A549 (cell line): ENCODE measurements around the gene DDIT3. TPM values are rescaled to one million over a fixed set of nuclear protein-coding genes. Genes with fewer than 3 reads are reported as not detected.

Experiments
- ATAC-seq, 2 experiments: fragments of 200-7000 bp in 1 of 2; fragments of >200 bp in 1 of 2; cut with Nextera tagmentation in 1 of 2; cut with Tn5 transposase in 1 of 2; 3 replicates each; pipeline versions ENCODE4 v1.8.0 to v1.9.1; 2018 to 2020; ENCODE audit warnings: mild to moderate bottlenecking in 1 of 2, moderate library complexity in 1 of 2
- CTCF ChIA-PET: fragments of 300-600 bp; sonication (Branson Sonifier 250); formaldehyde crosslinking; extraction: SDS; loops from one replicate; lab custom pipeline; 2021; ENCODE audit warnings: antibody characterized with exemption, inconsistent platforms; lab: Yijun Ruan, JAX
- POLR2A ChIA-PET: fragments of 350-600 bp; formaldehyde crosslinking; extraction: SDS; loops from one replicate; lab custom pipeline; 2021; ENCODE audit warnings: antibody characterized with exemption, inconsistent platforms; lab: Yijun Ruan, JAX
- DNase-seq, 2 experiments: peaks; one replicate each; pipeline versions ENCODE4 v3.0.0 to v3.0.0-alpha.2; 2011 to 2016; ENCODE audit warnings: low read depth in 1 of 2, low spot score in 1 of 2
- FAIRE-seq: peaks from 2 replicates; lab custom pipeline; 2011; peaks lifted over from hg19 to GRCh38; lab: Jason Lieb, UNC
- H3K27ac ChIP-seq, 2 experiments: fragments of >200 bp; sonication (Bioruptor Twin); formaldehyde crosslinking; 3 replicates each; pipeline ENCODE4 v1.5.1; 2016 to 2017
- H3K4me1 ChIP-seq: fragments of >200 bp; sonication (Bioruptor Twin); formaldehyde crosslinking; 3 replicates; pipeline ENCODE4 v1.6.1; 2016
- H3K4me2 ChIP-seq: fragments of >200 bp; sonication (Bioruptor Twin); formaldehyde crosslinking; 3 replicates; pipeline ENCODE4 v1.6.1; 2016
- H3K4me3 ChIP-seq: fragments of >200 bp; sonication (Bioruptor Twin); formaldehyde crosslinking; 3 replicates; pipeline ENCODE4 v1.5.1; 2016
- H3K9me3 ChIP-seq: fragments of >200 bp; sonication (Bioruptor Twin); formaldehyde crosslinking; 3 replicates; pipeline ENCODE4 v1.6.1; 2016
- BHLHE40 ChIP-seq: IDR thresholded peaks from 2 replicates; pipeline ENCODE4 v1.6.1; 2012; ENCODE audit warnings: low read depth, low read length, inconsistent platforms
- CHD2 ChIP-seq: fragments of 150-350 bp; IDR thresholded peaks from 2 replicates; pipeline ENCODE4 v1.6.1; 2014; ENCODE audit warnings: low read length; ENCODE audit not compliant: partially characterized antibody
- ESRRA ChIP-seq: fragments of 150-350 bp; IDR thresholded peaks from 2 replicates; pipeline ENCODE4 v1.6.1; 2014; ENCODE audit warnings: mild to moderate bottlenecking, low read length, borderline replicate concordance
- FOSB ChIP-seq: fragments of 250-450 bp; sonication (Bioruptor Pico); IDR thresholded peaks from 2 replicates; pipeline ENCODE4 v1.5.0; 2020; ENCODE audit warnings: mild to moderate bottlenecking, moderate library complexity
- HEYL ChIP-seq: fragments of 250-450 bp; sonication (Bioruptor Pico); IDR thresholded peaks from 2 replicates; pipeline ENCODE4 v1.8.0; 2021; ENCODE audit warnings: mild to moderate bottlenecking, moderate library complexity
- JUN ChIP-seq, 2 experiments: fragments of >200 bp; sonication (Bioruptor Twin); formaldehyde crosslinking; IDR thresholded peaks; 2 replicates in 1 of 2; 3 replicates in 1 of 2; pipeline ENCODE4 v1.6.1; 2016 to 2017
- MYC ChIP-seq: IDR thresholded peaks from 2 replicates; pipeline ENCODE4 v1.6.1; 2012; ENCODE audit warnings: mild to moderate bottlenecking, inconsistent platforms, low read length, improper control_type of control experiment, borderline replicate concordance
- NFE2L2 ChIP-seq: fragments of 150-350 bp; conservative IDR thresholded peaks from 2 replicates; pipeline ENCODE4 v1.6.1; 2014; ENCODE audit warnings: low read length
- NPAS2 ChIP-seq: fragments of 250-450 bp; sonication (Bioruptor Pico); IDR thresholded peaks from 2 replicates; pipeline ENCODE4 v1.8.0; 2022; ENCODE audit warnings: mild to moderate bottlenecking, moderate library complexity, borderline replicate concordance
- TFCP2L1 ChIP-seq: fragments of 250-450 bp; sonication (Bioruptor Pico); IDR thresholded peaks from 2 replicates; pipeline ENCODE4 v1.5.0; 2021; ENCODE audit warnings: mild to moderate bottlenecking
- TP53 ChIP-seq: fragments of 250-450 bp; sonication (Bioruptor Pico); IDR thresholded peaks from 2 replicates; pipeline ENCODE4 v1.5.0; 2021; ENCODE audit warnings: mild to moderate bottlenecking, moderate library complexity
- ZFP36 ChIP-seq: fragments of 450-650 bp; IDR thresholded peaks from 2 replicates; pipeline ENCODE4 v1.6.1; 2014; ENCODE audit warnings: borderline replicate concordance; ENCODE audit not compliant: partially characterized antibody
- WGBS: methylation state at CpG from one replicate; pipeline ENCODE4 v1.1.6; 2017; ENCODE audit errors: missing lambda C conversion rate; 5-methylcytosine and 5-hydroxymethylcytosine counted together
- polyA plus RNA-seq, 4 experiments: library from polyadenylated mRNA; depleted of rRNA in 3 of 4; stranded (reverse); fragments of >200 nt; fragmentation: RNase III in 1 of 4; extraction: RNeasy Plus Mini Kit Qiagen cat#74134 plus additional on column Dnase treatment in 1 of 4; gene quantifications; 2 replicates in 3 of 4; 3 replicates in 1 of 4; pipeline ENCODE4 v1.2.3, GENCODE V29; 2011 to 2017
- TF ChIP-seq, protein P1 (sequence below): fragments of 450-650 bp; IDR thresholded peaks from 2 replicates; pipeline ENCODE4 v1.6.1; 2014; ENCODE audit warnings: antibody characterized with exemption
- TF ChIP-seq, protein P2 (sequence below): fragments of >200 bp; sonication (Bioruptor Twin); formaldehyde crosslinking; IDR thresholded peaks from 3 replicates; pipeline ENCODE4 v1.5.1; 2016
- TF ChIP-seq, protein P3 (sequence below): fragments of 250-450 bp; sonication (Bioruptor Pico); IDR thresholded peaks from 2 replicates; pipeline ENCODE4 v1.5.0; 2021; ENCODE audit warnings: mild to moderate bottlenecking, moderate library complexity, borderline replicate concordance
- TF ChIP-seq, protein P4 (sequence below): fragments of >200 bp; sonication (Bioruptor Twin); formaldehyde crosslinking; IDR thresholded peaks from 2 replicates; pipeline ENCODE4 v1.6.1; 2016
- TF ChIP-seq, protein P5 (sequence below): IDR thresholded peaks from 2 replicates; pipeline ENCODE4 v1.6.1; 2012; ENCODE audit warnings: low read depth, borderline replicate concordance

The DDIT3 gene
- polyA plus RNA-seq, 2 of the 4 experiments (the other 2 are of a cell fraction) = 16.0 to 93.0 TPM

DNA sequence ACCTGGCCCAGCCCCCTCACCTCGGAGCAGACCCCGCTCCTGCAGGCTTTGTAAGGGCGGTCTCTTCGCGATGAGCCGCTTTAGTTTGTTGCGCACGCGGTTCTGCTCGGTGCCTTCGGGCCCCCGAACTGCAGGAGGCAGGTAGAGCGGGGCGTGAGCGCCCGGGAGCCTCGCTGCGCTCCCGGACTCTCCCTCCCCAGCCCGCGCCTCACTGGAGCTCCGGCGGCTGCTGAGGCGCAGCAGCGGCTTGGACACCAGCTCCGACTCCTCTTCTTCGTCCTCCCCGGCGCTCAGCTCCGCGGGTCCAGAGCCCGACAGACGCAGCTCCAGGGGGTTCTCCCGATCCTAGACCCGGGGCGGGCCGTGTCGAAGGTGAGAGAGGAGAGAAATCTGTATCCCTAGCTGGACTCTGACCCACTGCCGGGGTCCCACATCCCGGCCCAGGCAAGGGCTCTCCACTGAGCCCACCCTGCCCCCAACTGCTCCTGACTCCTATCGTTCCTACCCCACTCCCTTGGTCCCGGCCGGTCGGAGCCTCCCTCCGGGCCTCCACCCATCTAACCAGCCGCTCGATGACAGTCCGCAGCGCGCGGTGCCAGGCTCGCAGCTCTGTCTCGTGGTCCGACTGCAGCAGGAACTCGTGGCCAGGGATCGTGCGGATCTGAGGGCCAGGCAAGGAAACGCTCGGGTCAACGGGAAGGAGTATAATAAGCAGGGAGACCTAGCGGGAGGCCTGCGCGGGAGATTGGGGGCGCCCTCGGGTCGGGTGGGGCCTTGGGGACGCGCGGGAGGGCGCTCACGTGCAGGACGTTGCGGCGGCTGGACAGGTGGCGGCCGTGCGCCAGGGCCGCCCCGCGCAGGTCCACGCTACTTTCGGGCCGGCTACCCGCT is 44.8 kb downstream of the DDIT3 start:
- Histone ChIP-seq H3K9me3 (no peaks in the 10 kb centered on the region), H3K4me3 (no peak overlapping the region), H3K27ac (no peak overlapping the region), H3K4me1 (peaks cover 14% of the 10 kb centered on the region; the same call in 2 of the 3 replicates), H3K4me2 (0 out of 3 replicates have a peak overlapping the region, but pooled peaks have one; percentile 7)
- FAIRE-seq (no peak), DNase-seq (no peak), ATAC-seq (no peak)
- no peak for TF ChIP-seq BHLHE40
- no peak for TF ChIP-seq MYC
- TF ChIP-seq, protein P1, sequence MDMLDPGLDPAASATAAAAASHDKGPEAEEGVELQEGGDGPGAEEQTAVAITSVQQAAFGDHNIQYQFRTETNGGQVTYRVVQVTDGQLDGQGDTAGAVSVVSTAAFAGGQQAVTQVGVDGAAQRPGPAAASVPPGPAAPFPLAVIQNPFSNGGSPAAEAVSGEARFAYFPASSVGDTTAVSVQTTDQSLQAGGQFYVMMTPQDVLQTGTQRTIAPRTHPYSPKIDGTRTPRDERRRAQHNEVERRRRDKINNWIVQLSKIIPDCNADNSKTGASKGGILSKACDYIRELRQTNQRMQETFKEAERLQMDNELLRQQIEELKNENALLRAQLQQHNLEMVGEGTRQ = no peak
- TF ChIP-seq, protein P2, sequence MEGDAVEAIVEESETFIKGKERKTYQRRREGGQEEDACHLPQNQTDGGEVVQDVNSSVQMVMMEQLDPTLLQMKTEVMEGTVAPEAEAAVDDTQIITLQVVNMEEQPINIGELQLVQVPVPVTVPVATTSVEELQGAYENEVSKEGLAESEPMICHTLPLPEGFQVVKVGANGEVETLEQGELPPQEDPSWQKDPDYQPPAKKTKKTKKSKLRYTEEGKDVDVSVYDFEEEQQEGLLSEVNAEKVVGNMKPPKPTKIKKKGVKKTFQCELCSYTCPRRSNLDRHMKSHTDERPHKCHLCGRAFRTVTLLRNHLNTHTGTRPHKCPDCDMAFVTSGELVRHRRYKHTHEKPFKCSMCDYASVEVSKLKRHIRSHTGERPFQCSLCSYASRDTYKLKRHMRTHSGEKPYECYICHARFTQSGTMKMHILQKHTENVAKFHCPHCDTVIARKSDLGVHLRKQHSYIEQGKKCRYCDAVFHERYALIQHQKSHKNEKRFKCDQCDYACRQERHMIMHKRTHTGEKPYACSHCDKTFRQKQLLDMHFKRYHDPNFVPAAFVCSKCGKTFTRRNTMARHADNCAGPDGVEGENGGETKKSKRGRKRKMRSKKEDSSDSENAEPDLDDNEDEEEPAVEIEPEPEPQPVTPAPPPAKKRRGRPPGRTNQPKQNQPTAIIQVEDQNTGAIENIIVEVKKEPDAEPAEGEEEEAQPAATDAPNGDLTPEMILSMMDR = no peak
- no peak for TF ChIP-seq FOSB
- TF ChIP-seq NPAS2 = no peak
- TF ChIP-seq NFE2L2 = no peak
- 73% methylated on average over 78 of the region's 84 CpGs for WGBS
- CTCF ChIA-PET = interaction anchor here (1.0 to 19.9 kb wide), 6 partner anchors 10 to 23 kb away, joined by 4 to 240 read pairs (median 8); partner anchors contain the start of genes GLI1 and MARS1
- POLR2A ChIA-PET = interaction anchor here (0.6 kb wide), 1 partner anchor 33 kb away, joined by 3 read pairs; no protein-coding TSS in a partner anchor

DNA sequence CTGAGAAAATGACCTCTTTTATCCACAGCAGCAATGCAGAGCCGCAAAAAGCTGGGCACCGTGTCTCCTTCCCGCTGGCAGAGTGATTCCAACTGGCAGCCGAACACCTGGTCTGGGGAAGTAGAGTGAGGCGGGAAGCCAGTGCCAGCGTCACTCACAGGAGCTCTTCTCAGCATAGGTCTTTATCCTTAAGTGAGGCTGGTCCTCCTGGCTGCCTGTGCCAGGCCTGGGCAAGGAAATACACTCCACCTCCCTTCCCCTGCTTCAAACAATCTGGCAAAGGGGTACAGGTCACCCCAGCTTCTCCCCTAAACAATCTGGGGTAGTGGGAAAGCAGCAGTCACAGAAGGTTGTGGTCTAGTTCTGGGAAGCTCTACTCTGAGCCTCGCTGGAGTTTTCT is 45.5 kb downstream of the DDIT3 start:
- Histone ChIP-seq H3K4me3 (no peak overlapping the region), H3K9me3 (no peaks in the 10 kb centered on the region), H3K4me1 (peaks cover 14% of the 10 kb centered on the region; the same call in 2 of the 3 replicates), H3K27ac (no peak overlapping the region)
- CTCF ChIA-PET = interaction anchor here (1.0 to 19.9 kb wide), 5 partner anchors 11 to 22 kb away, joined by 6 to 240 read pairs (median 9); partner anchors contain the start of genes GLI1 and MARS1
- 84% methylated on average over 7 of the region's 7 CpGs for WGBS
- DNase-seq (no peak), FAIRE-seq (no peak), ATAC-seq (peak in 1 of 2 experiments; percentile 7; a peak in 1 of 6 replicates)
- no peak for TF ChIP-seq ZFP36
- no peak for TF ChIP-seq TFCP2L1 (CRISPR knock-in tag)
- TF ChIP-seq HEYL = no peak
- no peak for TF ChIP-seq JUN (IDR thresholded peaks at IDR 0.05)
- TF ChIP-seq ESRRA = no peak
- TF ChIP-seq, protein P3, sequence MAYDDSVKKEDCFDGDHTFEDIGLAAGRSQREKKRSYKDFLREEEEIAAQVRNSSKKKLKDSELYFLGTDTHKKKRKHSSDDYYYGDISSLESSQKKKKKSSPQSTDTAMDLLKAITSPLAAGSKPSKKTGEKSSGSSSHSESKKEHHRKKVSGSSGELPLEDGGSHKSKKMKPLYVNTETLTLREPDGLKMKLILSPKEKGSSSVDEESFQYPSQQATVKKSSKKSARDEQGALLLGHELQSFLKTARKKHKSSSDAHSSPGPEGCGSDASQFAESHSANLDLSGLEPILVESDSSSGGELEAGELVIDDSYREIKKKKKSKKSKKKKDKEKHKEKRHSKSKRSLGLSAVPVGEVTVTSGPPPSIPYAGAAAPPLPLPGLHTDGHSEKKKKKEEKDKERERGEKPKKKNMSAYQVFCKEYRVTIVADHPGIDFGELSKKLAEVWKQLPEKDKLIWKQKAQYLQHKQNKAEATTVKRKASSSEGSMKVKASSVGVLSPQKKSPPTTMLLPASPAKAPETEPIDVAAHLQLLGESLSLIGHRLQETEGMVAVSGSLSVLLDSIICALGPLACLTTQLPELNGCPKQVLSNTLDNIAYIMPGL (CRISPR knock-in tag) = no peak
- no peak for TF ChIP-seq NPAS2
- no peak for TF ChIP-seq TP53 (CRISPR knock-in tag)
- TF ChIP-seq, protein P4, sequence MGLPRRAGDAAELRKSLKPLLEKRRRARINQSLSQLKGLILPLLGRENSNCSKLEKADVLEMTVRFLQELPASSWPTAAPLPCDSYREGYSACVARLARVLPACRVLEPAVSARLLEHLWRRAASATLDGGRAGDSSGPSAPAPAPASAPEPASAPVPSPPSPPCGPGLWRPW = no peak
- TF ChIP-seq CHD2 = no peak
- TF ChIP-seq, protein P5, sequence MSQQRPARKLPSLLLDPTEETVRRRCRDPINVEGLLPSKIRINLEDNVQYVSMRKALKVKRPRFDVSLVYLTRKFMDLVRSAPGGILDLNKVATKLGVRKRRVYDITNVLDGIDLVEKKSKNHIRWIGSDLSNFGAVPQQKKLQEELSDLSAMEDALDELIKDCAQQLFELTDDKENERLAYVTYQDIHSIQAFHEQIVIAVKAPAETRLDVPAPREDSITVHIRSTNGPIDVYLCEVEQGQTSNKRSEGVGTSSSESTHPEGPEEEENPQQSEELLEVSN = no peak
- TF ChIP-seq, all 56 proteins: peak for 0
- no peak overlapping the region for H3K4me2 ChIP-seq
- POLR2A ChIA-PET = no interaction called here
